ENCODE results near the gene HSD17B12. TPM values are rescaled to one million over a fixed set of nuclear protein-coding genes. Genes with fewer than 3 reads are reported as not detected.

The HSD17B12 gene
- total RNA-seq, 1 experiment from 2014 or later = 106 TPM

DNA sequence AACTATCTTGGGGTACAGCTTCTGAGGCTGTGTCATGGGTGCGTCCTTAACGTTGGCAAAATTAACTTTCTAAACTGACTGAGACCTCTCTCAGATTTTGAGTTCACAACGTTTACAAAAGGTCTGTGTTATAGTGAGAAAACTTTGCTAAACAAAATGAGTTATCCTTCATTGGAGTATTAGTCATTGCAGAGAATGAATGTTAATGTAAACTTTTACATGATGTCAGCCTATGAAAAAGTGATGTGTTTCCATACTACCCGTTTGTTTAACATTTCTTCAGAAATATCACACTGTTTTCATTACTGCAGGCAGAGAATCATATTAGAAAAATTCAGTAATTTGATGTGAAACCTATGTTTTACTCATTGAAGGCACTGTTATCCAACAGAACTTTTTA lies 32.1 kb downstream of the HSD17B12 start:
- ChIA-PET POLR2A (no interaction called here), CTCF (no interaction called here)
- no TSS peak for BruUV-seq (replicated peaks)
- no peak for DNase-seq (ENCODE audit: low read depth, low spot score)
- intact Hi-C loops (cut with micrococcal nuclease; ENCODE audit: unreplicated experiment) (no loop called here), in situ Hi-C loops (cut with HindIII; ENCODE audit: low pct_unique_long_range_greater_than_20kb, low sequenced_read_pairs) (no loop called here)
- Histone ChIP-seq H3K27ac (ENCODE audit: low read length) (no peak overlapping the region), H3K4me3 (ENCODE audit: low read depth in 2 of 2, low read length in 2 of 2) (no peak overlapping the region), H3K9me3 (ENCODE audit: control insufficient read depth, insufficient read depth, low read depth, low read length) (peaks cover 6% of the 10 kb centered on the region; the same call in 1 of the 2 replicates), H3K27me3 (ENCODE audit: control insufficient read depth, insufficient read depth, low read length) (no peaks in the 10 kb centered on the region), H3K36me3 (ENCODE audit: control insufficient read depth, insufficient read depth, low read length) (no peaks in the 10 kb centered on the region), H3K4me1 (ENCODE audit: control insufficient read depth, insufficient read depth, low read length) (no peaks in the 10 kb centered on the region)
- TF ChIP-seq SIN3A (IDR thresholded peaks at IDR 0.05; ENCODE audit: borderline replicate concordance, insufficient read depth, low read depth, low read length) = no peak
- TF ChIP-seq, protein P1, sequence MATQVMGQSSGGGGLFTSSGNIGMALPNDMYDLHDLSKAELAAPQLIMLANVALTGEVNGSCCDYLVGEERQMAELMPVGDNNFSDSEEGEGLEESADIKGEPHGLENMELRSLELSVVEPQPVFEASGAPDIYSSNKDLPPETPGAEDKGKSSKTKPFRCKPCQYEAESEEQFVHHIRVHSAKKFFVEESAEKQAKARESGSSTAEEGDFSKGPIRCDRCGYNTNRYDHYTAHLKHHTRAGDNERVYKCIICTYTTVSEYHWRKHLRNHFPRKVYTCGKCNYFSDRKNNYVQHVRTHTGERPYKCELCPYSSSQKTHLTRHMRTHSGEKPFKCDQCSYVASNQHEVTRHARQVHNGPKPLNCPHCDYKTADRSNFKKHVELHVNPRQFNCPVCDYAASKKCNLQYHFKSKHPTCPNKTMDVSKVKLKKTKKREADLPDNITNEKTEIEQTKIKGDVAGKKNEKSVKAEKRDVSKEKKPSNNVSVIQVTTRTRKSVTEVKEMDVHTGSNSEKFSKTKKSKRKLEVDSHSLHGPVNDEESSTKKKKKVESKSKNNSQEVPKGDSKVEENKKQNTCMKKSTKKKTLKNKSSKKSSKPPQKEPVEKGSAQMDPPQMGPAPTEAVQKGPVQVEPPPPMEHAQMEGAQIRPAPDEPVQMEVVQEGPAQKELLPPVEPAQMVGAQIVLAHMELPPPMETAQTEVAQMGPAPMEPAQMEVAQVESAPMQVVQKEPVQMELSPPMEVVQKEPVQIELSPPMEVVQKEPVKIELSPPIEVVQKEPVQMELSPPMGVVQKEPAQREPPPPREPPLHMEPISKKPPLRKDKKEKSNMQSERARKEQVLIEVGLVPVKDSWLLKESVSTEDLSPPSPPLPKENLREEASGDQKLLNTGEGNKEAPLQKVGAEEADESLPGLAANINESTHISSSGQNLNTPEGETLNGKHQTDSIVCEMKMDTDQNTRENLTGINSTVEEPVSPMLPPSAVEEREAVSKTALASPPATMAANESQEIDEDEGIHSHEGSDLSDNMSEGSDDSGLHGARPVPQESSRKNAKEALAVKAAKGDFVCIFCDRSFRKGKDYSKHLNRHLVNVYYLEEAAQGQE (IDR thresholded peaks at IDR 0.05; ENCODE audit: insufficient read depth in 1 of 2, low read depth in 2 of 2, low read length in 1 of 2) = no peak
- no peak for TF ChIP-seq TCF7L2 (IDR thresholded peaks at IDR 0.05; ENCODE audit: low read depth, low read length)
- TF ChIP-seq, protein P2, sequence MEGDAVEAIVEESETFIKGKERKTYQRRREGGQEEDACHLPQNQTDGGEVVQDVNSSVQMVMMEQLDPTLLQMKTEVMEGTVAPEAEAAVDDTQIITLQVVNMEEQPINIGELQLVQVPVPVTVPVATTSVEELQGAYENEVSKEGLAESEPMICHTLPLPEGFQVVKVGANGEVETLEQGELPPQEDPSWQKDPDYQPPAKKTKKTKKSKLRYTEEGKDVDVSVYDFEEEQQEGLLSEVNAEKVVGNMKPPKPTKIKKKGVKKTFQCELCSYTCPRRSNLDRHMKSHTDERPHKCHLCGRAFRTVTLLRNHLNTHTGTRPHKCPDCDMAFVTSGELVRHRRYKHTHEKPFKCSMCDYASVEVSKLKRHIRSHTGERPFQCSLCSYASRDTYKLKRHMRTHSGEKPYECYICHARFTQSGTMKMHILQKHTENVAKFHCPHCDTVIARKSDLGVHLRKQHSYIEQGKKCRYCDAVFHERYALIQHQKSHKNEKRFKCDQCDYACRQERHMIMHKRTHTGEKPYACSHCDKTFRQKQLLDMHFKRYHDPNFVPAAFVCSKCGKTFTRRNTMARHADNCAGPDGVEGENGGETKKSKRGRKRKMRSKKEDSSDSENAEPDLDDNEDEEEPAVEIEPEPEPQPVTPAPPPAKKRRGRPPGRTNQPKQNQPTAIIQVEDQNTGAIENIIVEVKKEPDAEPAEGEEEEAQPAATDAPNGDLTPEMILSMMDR (IDR thresholded peaks at IDR 0.05) = no peak
- no peak for TF ChIP-seq POLR2AphosphoS5 (IDR thresholded peaks at IDR 0.05; ENCODE audit: low read depth, low read length)
- ATAC-seq = no peak

DNA sequence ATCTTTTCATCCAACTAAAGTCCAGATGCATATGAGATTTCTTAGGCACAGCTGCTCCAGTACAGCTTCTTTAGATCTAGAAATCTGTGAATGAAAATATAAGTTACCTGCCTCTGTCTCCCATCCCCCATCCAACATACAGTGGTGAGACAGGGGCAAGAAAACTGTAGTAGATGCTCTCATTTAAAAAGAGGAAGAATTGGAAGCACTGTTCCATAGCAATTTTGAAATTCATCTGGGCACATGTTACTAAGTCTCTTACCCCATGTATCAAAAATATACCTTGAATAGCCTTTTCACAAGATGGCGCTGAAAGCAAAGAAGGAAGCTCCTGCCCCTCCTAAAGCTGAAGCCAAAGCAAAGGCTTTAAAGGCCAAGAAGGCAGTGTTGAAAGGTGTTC lies 37.8 kb downstream of the HSD17B12 start:
- H3K36me3 ChIP-seq (ENCODE audit: control insufficient read depth, insufficient read depth, low read length) = no peaks in the 10 kb centered on the region
- POLR2A ChIA-PET = no interaction called here

More for the DNA sequence above, 37.8 kb downstream of the HSD17B12 start:
- no peaks in the 10 kb centered on the region for H3K4me1 ChIP-seq (ENCODE audit: control insufficient read depth, insufficient read depth, low read length)
- H3K9me3 ChIP-seq (ENCODE audit: control insufficient read depth, insufficient read depth, low read depth, low read length) = peaks cover 13% of the 10 kb centered on the region; the same call in 1 of the 2 replicates
- CTCF ChIA-PET = no interaction called here
- no peak overlapping the region for H3K4me3 ChIP-seq (ENCODE audit: low read depth in 2 of 2, low read length in 2 of 2)
- no peak for DNase-seq (ENCODE audit: low read depth, low spot score)
- TF ChIP-seq POLR2AphosphoS5 (IDR thresholded peaks at IDR 0.05; ENCODE audit: low read depth, low read length) = no peak
- TF ChIP-seq TCF7L2 (IDR thresholded peaks at IDR 0.05; ENCODE audit: low read depth, low read length) = no peak
- TF ChIP-seq, protein P2 (IDR thresholded peaks at IDR 0.05) = no peak
- TF ChIP-seq, protein P1 (IDR thresholded peaks at IDR 0.05; ENCODE audit: insufficient read depth in 1 of 2, low read depth in 2 of 2, low read length in 1 of 2) = no peak
- no peak for TF ChIP-seq SIN3A (IDR thresholded peaks at IDR 0.05; ENCODE audit: borderline replicate concordance, insufficient read depth, low read depth, low read length)
- BruUV-seq (replicated peaks) = no TSS peak
- H3K27me3 ChIP-seq (ENCODE audit: control insufficient read depth, insufficient read depth, low read length) = no peaks in the 10 kb centered on the region
- intact Hi-C loops (cut with micrococcal nuclease; ENCODE audit: unreplicated experiment) = no loop called here
- no peak overlapping the region for H3K27ac ChIP-seq (ENCODE audit: low read length)
- ATAC-seq = no peak
- in situ Hi-C loops (cut with HindIII; ENCODE audit: low pct_unique_long_range_greater_than_20kb, low sequenced_read_pairs) = no loop called here

All from Panc1 (cell line).